Raji (cell line): ENCODE data around the gene TMEM184C.

Experiments used
- POLR2A ChIP-seq: IDR thresholded peaks from 2 replicates; pipeline ENCODE4 v1.6.1; 2011; ENCODE audit warnings: low read depth, low read length, control low read depth; ENCODE audit not compliant: insufficient read depth

TMEM184C gene

DNA sequence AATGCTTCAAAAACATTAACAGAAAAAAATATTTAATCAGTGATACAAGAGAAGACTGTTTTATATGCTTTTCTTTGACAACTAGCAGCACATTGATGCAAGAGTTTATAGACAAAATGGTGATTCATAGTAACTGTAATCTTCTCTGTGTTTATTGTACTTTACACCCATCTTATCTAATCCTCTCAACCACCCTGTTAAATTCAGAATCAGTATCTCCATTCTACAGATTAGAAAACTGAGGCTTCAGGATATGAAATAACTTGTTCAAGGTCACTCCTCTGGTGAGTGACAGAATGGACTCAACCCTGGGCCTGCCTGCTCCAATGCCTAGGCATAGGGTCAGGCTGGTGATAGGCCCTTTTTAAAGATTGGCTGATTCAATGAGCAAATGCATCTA is 26.1 kb upstream of the TMEM184C start:
- no peak for TF ChIP-seq POLR2A

DNA sequence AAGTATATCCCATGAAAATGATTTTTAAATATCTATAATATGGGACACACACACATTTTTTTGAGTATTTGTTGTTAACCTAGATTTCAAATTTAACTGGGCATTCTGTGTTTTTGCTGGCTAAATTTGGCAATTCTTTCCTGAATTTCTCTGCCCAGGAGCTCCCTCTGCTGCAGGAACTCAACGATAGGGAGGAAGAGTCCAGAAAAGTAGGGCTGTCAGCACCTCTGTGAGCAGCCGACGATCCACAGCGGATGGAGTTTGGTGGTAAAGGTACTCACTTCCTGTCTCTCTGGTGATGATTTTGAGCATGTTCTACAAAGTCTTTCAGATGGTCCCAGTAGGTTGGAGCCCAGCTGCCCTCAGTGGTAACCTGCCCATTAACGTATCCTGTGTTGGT is 23.1 kb upstream of the TMEM184C start:
- TF ChIP-seq POLR2A, result no peak

DNA sequence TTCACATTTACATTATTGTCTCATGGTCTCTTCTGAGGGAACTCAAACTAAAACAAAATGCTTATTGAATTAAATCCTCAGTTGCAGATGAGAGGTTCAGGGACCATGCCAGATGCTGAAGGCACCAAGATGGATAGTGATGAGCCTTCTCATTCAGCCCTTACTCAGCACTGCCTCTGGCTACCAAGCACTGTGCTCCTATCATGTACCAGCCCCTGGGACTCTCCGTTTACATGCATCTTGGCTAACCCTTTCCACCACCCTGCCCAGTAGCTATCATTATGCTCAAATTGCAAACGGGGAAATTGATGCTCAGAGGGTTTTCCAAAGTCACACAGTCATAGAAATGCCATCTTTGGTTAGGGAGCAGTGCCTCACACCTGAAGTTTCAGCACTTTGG is 22.6 kb upstream of the TMEM184C start:
- TF ChIP-seq POLR2A, result no peak

DNA sequence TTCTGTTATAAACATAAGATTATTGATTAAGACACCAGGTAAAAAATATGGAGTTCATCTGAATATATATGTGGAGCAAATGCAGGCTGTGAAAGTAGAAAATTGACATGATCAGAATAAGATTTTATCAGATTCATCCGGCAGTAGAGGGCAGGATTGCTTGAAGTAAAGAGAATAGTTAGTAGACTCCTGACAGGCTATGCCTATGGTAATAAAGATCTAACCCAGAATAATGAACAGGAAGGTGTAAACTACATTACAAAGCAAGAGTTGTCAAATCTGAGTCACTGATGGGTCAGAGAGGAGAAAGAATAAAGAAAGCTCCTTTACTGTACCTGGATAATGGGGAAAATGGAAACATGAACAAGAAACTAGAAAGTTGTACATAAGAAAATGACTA is 20.8 kb upstream of the TMEM184C start:
- TF ChIP-seq POLR2A, result no peak

DNA sequence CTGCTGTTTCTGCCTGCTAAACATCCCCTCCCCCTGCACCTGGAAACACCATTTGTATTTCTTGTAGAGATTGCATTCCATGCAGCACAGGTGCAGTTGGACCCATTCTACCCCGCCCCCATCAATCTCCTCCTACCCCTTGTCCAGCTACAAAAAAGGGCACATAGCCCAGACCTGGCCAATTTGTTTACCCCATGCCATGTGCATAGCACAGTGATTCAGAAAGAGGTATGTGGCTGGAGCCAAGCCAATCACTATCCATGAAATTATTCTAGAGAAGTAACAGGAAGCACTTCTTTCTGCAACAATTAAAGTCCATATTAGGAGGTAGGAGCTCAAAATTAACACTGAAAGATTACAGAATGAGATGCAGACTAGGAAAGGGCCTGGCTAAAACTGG is 20.2 kb upstream of the TMEM184C start:
- no peak for TF ChIP-seq POLR2A

DNA sequence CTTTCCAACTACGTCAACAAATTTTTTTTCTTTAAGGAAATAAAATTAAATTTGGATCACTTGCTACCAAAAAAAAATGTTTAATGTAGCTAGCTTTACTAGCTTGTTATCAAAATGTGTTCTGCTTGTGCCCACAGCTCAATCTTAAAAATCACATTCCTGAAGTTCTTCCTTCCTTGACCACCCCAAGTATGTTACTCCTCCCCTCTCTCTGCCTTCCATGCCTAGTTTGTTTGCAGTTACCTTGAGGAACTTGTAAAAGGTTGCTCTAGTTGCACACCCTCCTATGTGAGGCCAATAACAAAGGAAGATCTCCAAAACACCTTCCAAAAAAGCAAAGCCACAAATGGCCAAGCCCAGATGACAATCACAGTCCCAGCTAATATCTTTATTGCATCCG is 19.6 kb upstream of the TMEM184C start:
- no peak for TF ChIP-seq POLR2A

DNA sequence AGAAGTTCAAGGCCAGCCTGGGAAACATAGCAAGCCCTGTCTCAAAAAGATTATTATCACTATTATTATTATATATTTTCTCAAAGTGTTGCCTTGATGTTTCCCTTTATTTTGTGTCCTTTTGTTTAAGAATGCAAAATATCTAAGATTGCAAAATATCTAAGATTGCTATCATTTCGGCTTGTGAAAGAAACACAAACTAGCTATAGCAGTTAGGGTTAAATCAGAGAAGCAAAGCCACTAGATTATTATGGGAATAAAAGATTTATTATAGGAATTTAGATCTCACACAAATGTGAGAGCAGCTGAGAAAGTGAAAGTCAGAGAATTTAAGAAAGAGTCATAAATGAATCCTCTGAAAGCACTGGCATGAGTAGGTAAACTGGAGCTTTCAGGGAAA is 18.0 kb upstream of the TMEM184C start:
- TF ChIP-seq POLR2A, result no peak

DNA sequence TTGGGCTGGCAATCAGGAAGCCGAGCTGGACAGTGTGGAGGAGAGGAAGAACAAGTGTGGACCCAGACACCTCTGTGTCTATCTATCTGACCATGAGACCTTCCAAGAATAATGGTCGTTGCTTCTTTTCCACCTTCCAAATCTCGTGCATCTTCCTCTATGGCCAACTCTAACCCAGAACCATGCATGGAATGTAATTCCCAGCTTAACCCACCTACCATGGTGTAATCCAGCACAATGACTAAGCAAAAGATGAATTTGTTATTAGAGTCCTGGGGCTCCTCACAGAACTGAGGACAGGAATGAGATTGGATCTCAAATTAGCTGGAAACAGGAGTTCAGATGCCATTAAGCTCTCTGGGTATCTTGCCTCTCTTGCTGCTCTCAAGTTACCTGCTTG is 17.4 kb upstream of the TMEM184C start:
- no peak for TF ChIP-seq POLR2A

DNA sequence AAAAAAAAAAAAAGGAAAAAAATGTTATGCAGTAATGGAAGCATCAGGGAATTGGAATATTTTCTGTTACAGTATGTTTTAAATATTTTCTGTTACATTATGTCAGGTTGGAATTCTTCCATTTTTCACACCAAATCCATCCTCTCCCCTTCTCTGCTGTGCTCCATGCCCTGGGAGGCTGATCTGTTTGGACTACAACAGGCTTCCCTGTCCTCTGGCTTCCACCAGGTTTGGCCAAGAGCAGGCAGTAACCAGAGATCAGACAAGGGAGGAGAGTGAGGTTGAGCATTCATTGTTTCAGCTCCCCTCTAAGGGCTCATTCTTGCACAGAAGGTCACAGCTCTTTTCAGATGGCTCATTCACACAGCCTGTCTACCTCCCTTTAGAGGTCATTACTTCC is 11.7 kb upstream of the TMEM184C start:
- TF ChIP-seq POLR2A, result no peak

DNA sequence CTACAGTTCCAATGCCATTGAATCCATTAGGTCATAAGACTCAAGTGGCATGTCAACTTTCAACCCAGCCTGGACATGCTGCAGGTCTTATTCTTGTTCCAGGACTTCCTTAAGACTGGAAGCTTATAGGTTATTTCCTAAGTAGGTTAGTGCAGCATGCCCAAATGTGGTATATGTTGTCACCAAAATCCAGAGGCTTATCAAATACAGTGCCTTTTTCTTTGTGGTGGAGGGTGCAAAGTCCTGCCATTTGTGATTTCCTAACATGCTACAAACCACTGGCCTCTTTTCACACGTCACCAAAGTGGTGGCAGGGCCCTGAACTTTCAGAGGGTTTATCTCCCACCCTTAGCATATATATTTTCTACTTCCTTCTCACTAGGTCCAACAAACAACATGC is 9.7 kb upstream of the TMEM184C start:
- no peak for TF ChIP-seq POLR2A

DNA sequence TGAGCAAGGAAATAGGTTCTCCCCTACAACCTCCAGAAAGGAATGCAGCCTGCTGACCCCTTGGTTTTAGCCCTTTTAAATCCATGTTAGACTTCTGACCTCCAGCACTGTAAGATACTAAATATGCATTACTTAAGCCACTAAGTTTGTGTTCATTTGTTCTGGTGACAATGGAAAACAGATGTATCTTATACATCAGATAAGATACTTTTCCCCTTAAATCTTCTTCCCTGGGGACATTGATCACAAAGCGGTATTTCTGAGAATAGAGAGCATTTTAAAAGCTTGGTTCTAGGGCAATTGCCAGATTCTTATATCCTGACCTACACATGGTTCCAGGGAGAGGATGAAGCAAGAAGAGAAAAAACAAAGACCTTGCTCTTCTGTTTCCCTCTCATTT is 6.5 kb upstream of the TMEM184C start:
- TF ChIP-seq POLR2A, result no peak

DNA sequence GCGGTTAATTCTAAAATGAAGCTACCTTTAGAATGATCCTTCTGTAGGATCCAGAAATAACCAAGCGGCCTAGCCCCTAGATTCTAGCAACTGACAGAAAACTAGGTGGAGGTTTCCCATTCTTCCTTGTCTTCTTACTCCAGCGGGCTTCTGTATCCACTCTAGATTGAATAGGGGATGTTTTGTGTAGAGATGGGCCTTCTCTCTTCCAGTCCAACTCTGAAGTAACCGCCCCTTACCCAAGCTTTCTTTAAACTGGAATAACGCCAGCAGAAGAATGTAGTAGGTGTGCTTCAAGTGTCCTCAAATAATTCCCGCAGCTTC is 386 bp upstream of the TMEM184C start:
- no peak for TF ChIP-seq POLR2A

DNA sequence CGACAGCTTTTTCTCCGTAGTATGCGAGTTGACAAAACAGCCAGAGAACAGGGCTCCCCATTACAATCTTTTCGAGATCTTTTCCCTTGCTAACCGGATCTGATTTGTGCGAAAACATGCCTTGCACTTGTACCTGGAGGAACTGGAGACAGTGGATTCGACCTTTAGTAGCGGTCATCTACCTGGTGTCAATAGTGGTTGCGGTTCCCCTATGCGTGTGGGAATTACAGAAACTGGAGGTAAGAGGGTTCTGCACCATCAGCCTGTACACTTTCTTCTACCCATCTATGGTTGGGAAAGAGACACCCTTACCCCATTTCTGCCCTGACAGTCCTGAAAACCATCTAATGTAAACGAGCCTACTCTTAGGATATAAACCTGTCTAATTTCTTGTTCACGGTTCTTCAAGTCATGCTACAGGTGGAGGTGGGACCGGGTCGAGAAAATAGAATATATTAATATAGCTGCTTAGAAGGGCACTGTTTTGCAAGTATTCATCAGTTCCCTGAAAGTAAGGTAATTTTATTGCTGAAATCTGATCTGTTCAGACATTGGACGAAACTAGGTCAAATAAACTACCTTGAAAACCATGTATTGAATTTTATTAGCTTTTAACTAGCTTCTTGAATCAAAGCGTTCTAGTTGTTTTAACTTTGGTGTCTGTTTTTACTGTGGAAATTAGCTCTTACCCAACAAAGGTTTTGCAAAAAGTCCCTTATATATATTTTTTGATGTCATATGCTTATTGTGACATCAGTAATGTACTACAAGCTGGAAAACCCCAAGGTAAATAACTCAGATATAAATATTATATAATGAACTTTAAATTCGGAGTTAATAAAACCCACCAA is 869 bp downstream of the TMEM184C start:
- TF ChIP-seq POLR2A, result no peak

DNA sequence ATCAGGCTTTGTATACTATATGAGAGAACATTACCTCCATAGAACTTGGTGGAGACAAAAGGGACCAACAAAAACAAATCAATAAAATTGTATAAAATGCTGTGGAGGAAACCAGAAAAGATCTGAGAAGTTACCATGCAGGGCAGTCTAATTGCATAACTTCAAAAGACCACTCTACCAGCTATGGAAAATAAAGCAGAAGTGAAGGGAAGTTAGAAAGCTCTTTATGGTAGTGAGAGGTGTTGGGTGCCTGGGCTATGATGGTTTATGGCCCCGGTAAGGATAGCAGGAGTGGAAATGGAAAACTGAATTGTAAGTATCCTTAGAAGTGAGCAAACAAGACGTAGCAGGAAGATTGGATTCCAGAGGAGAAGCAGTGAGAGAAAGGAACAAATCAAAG is 3.1 kb downstream of the TMEM184C start:
- TF ChIP-seq POLR2A, result no peak

DNA sequence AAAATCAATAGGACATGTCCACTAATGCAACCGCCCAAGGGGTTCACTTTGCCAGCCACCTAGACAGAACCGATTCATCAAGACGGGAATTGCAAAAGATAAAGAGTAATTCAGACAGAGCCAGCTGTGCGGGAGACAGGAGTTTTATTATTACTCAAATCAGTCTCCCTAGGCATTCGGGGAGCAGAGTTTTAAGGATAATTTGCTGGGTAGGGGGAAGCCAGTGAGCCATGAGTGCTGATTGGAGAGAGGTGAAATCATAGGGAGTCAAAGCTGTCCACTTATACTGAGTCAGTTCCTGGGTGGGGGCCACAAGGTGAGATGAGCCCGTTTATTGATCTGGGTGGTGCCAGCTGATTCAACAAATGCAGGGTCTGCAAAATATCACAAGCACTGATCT is 8.5 kb downstream of the TMEM184C start:
- no peak for TF ChIP-seq POLR2A

DNA sequence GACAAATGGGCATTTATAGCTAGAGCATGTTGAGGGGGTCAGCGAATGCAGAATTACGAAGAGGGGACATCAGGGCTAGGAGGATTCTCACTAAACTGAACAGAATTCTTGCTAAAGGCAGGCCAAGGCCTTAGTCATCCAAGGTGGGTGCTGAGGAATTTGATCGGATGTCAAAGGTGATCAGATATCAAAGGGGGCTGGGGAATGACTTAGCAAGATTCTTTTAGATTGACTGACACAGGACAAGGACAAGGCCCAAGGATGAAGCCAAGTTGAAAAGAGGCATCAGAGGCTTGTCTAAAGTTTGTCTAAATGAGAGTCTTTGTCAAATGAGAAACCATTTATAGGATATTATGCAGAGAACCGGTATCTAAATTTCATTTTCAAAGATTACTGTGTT is 9.7 kb downstream of the TMEM184C start:
- TF ChIP-seq POLR2A, result no peak

DNA sequence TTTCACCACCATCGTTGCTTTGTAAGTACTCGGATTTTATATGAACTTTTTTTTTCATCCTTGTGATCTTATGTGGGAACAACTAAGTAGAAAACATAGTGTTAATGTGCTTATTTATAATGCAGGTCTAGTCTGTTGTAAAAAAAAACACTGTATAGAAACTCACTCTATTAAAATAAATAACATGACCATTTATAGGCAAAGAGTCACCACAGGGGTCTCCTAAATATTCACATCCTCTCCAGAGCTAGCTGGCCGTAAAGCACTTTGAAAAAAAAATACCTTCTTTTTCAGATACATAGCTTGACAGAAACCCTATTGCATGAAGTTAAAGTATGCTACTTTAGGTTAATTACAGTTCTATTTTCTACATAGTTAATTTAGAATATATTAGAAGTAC is 11.2 kb downstream of the TMEM184C start:
- TF ChIP-seq POLR2A, result no peak
